HG03520 (cell line): ENCODE data around the gene OR6C70.
"Not testable (repeated sequence)": the region's sequence is repeated elsewhere in the genome, so short reads cannot be mapped to it uniquely, and the experiment has no call there.

ENCODE experiments used
- ATAC-seq: cut with Tn5 transposase; IDR thresholded peaks from one replicate; pipeline ENCODE4 v1.9.1; 2021; ENCODE audit warnings: mild to moderate bottlenecking, moderate library complexity; ENCODE audit not compliant: unreplicated experiment

The OR6C70 gene

GRCh38 chr12:55470088-55470829 is at the start of gene OR6C70:
TSS of gene OR6C70 (minus strand) at chr12:55470138. CDS start at chr12:55470138, 0 bp downstream.
- ATAC-seq: no peak

- no peak for ATAC-seq
Observed at GRCh38 chr12:55516391-55516790, 46.5 kb upstream of the OR6C70 start.

DNA sequence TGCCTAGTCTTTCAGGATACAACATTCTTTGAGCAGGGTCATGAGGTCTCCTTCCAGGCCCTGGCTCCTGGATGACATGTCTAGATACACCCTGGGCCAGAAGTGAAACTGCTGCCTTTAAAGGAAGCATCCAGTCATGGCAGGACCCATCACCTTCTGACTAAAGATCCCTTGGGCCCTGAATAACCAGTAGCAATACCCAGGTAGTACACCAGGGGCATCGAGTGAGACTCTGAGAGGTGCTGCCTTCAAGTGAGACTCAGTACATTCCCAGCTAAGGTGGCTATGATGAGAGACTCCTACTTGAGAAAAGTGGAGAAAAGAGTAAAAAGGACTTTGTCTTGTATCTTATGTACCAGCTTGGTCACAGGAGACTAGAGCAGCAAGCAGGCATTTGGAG is 45.8 kb upstream of the OR6C70 start:
- ATAC-seq: no peak

DNA sequence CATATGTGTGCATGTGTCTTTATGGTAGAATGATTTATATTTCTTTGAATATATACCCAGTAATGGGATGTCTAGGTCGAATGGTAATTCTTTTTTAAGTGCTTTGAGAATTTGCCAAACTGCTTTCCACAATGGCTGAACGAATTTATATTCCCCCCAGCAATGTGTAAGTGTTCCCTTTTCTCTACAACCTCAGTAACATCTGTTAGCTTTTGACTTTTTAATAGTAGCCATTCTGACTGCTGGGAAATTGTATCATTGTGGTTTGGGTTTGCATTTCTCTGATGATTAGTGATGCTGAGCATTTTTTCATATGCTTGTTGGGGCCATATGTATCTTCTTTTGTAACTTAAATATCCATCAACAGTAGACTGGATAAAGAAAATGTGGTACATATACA is 31.7 kb upstream of the OR6C70 start:
- no peak for ATAC-seq

- no peak for ATAC-seq
Observed at GRCh38 chr12:55499810-55500252, 29.9 kb upstream of the OR6C70 start.

- ATAC-seq: no peak
Observed at GRCh38 chr12:55499231-55499630, 29.3 kb upstream of the OR6C70 start.

- no peak for ATAC-seq
Observed at GRCh38 chr12:55495490-55495889, 25.6 kb upstream of the OR6C70 start.

DNA sequence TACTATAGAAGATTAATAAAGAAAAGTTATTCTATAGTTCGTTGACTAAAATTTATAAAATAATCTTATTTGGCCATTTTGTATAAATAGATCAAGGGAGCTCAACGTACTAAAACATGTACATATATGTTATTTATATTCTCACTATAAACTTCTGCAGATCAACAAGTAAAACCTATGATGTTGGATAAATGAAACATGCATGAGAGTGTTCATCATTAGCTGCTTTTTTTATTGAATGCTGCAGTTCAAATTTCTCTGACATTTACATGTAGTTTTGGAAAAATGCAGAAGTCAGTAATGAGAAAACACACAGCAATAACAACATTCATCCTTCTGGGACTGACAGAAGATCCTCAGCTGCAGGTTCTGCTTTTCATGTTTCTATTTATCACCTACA is 22.1 kb upstream of the OR6C70 start, which contains the start of gene OR6C68:
Gene OR6C68 (plus strand): TSS at position 301 of the 400 bp plus-strand sequence. CDS start 0 bp downstream, at position 301.
- no peak for ATAC-seq

GRCh38 chr12:55484284-55484683 is 14.3 kb upstream of the OR6C70 start:
- ATAC-seq: not testable (repeated sequence)

- ATAC-seq: not testable (repeated sequence)
Observed at GRCh38 chr12:55479136-55479535, 9.2 kb upstream of the OR6C70 start.

DNA sequence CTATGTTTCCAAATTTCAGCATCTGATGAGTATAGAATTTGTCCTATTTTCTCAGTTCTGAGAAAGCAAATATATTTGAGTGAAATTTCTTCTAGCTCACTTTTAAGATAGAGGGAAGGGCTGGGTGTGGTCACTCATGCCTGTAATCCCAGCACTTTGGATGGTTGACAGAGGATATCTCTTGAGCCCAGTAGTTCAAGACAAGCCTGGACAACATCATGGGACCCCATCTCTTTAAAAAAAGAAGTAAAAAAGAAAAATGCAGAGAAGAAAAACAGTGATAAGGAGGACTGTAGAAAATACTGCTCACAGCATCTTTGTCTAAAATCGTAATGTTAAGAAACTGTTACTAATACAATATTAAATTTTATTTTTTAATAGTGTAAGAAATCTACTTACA is 2.3 kb upstream of the OR6C70 start:
- ATAC-seq: no peak

- ATAC-seq: no peak
Observed at GRCh38 chr12:55469291-55469690, 647 bp downstream of the OR6C70 start.

- ATAC-seq: peak; percentile 73
Observed at GRCh38 chr12:55467836-55468235, 2.1 kb downstream of the OR6C70 start.

DNA sequence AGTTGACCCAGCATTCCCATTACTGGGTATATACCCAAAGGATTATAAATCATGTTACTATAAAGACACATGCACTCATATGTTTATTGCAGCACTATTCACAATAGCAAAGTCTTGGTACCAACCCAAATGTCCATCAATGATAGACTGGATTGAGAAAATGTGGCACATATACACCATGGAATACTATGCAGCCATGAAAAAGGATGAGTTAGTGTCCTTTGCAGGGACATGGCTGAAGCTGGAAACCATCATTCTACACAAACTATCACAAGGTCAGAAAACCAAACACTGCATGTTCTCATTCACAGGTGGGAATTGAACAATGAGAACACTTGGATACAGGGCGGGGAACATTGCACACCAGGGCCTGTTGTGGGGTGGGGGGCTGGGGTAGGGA is 5.0 kb downstream of the OR6C70 start:
- ATAC-seq: not testable (repeated sequence)

- ATAC-seq: no peak
Observed at GRCh38 chr12:55448825-55449224, 21.1 kb downstream of the OR6C70 start.

GRCh38 chr12:55446326-55446725 is 23.6 kb downstream of the OR6C70 start:
- no peak for ATAC-seq

GRCh38 chr12:55445357-55445756 is 24.6 kb downstream of the OR6C70 start:
- ATAC-seq: no peak

DNA sequence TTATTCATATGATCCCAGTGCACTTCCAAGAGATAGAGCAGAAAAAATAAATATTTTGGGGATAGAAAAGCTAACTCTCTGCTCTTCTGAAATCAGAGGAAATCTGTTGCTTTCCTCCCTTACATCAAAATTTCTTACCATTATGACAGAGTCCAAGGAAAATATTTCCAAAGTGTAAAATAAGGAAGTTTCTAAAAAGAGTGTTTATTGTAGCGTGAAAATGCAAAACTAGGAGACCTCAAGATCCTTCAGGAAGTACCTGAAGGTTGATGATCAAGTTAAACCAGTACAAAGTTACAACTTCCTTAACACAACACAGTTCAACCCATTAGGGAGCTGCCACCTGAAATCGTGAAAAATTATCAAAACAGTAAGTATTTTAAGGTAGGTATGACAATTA is 26.2 kb downstream of the OR6C70 start, which contains the start of gene OR6C2:
Gene OR6C2 (plus strand): TSS at position 301 of the 400 bp plus-strand sequence. CDS start 8,138 bp downstream, outside the sequence.
- ATAC-seq: no peak

GRCh38 chr12:55441233-55441632 is 28.7 kb downstream of the OR6C70 start:
- ATAC-seq: not testable (repeated sequence)

DNA sequence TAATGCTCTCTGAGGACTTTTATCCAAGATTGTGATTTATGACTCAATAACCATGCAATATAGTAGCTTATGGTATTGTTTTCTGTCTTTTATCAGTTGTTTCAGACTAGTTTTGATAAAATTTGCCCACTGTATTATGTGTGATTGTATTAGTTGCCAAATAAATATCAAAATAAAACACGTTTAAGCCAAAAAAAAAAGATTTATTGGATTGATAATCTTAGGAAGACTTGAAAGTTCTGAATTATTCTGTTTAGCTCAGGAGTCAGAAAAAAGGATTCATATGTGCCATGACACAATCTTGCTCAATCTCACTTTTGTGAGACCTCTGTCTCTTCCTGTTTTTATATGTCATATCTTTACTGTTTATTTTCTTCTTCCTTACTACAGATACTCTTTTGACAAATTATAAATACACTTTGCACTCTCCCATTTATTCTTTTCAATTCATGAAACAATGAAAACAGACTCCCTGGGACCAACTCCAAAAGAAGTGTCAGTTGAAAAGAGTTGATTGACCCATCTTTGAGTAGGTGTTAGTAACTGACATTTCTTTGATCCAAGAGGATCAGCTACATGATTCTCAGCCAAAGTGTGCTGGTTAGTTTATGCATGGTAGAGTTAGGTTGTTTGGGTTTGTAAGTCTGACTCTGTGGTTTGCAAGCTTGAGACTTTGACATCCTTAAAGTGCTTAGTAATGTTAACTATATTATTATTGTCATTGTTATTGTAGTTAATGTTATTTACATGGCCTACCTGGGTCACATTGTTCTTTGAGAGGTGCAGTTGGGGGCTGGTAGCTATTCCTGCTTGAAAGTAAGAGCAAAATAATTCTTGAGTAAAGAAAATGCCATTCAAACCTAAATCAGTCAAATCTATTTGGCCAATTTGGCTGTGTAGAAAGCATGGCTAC is 41.4 kb downstream of the OR6C70 start:
- no peak for ATAC-seq

GRCh38 chr12:55425954-55426353 is 44.0 kb downstream of the OR6C70 start, which contains the start of gene OR6C76:
TSS of gene OR6C76 (plus strand) at chr12:55426254. CDS start at chr12:55426254, 0 bp downstream.
- no peak for ATAC-seq
